Activated naive CD8-positive, alpha-beta T cell treated with anti-CD3 and anti-CD28 coated beads, Interleukin-2, amount 50 U/mL, for 16 hours (primary cell): ENCODE measurements around the gene IL6ST.

Source experiments
- DNase-seq: peaks from one replicate; pipeline ENCODE4 v3.0.0-alpha.2; 2020; ENCODE audit warnings: low read depth, low spot score

The IL6ST gene

GRCh38 chr5:55920784-55921183, 74.0 kb downstream of the IL6ST start:
- DNase-seq, result no peak

GRCh38 chr5:55919625-55920024, 75.1 kb downstream of the IL6ST start:
- no peak for DNase-seq

GRCh38 chr5:55918087-55919035, 76.4 kb downstream of the IL6ST start:
- no peak for DNase-seq

- no peak for DNase-seq
These were observed 77.2 kb downstream of the IL6ST start for GRCh38 chr5:55917402-55918086.

GRCh38 chr5:55916986-55917385, 77.8 kb downstream of the IL6ST start:
- DNase-seq, result no peak

GRCh38 chr5:55915783-55916182, 79.0 kb downstream of the IL6ST start:
- no peak for DNase-seq

- no peak for DNase-seq
These were observed 79.8 kb downstream of the IL6ST start for GRCh38 chr5:55914971-55915370.

GRCh38 chr5:55913466-55914413, 81.0 kb downstream of the IL6ST start:
- DNase-seq, result no peak

- no peak for DNase-seq
These were observed 82.7 kb downstream of the IL6ST start for GRCh38 chr5:55911784-55912653.

GRCh38 chr5:55908804-55909203, 86.0 kb downstream of the IL6ST start:
- DNase-seq, result no peak

- DNase-seq, result no peak
These were observed 86.8 kb downstream of the IL6ST start for GRCh38 chr5:55907927-55908326.

GRCh38 chr5:55905251-55905650, 89.5 kb downstream of the IL6ST start:
- no peak for DNase-seq

GRCh38 chr5:55904152-55904551, 90.6 kb downstream of the IL6ST start:
- no peak for DNase-seq

GRCh38 chr5:55903121-55903701, 91.6 kb downstream of the IL6ST start:
- peak; percentile 12 for DNase-seq

- no peak for DNase-seq
These were observed 92.1 kb downstream of the IL6ST start for GRCh38 chr5:55902696-55903095.

- no peak for DNase-seq
These were observed 94.0 kb downstream of the IL6ST start for GRCh38 chr5:55900776-55901175.

GRCh38 chr5:55900068-55900467, 94.7 kb downstream of the IL6ST start:
- no peak for DNase-seq

- DNase-seq, result no peak
These were observed 95.4 kb downstream of the IL6ST start for GRCh38 chr5:55899344-55899743.

GRCh38 chr5:55897905-55898304, 96.9 kb downstream of the IL6ST start:
- no peak for DNase-seq

GRCh38 chr5:55897206-55897894, 97.4 kb downstream of the IL6ST start:
- no peak for DNase-seq
